Measurements from ENCODE around the gene GNG7. TPM values are rescaled to one million over a fixed set of nuclear protein-coding genes. Genes with fewer than 3 reads are reported as not detected.
"Not testable (repeated sequence)": the region's sequence is repeated elsewhere in the genome, so short reads cannot be mapped to it uniquely, and the experiment has no call there.

Gene GNG7
- total RNA-seq, 1 donor from 2014 or later: 0.14 TPM

GRCh38 chr19:2580396-2580795 is 122.1 kb downstream of the GNG7 start:
- intact Hi-C loops (cut with micrococcal nuclease): not testable (repeated sequence)

- intact Hi-C loops (cut with micrococcal nuclease): loop anchor here (1.0 kb wide), 1 partner anchor 105 kb away; no protein-coding TSS in a partner anchor
Observed at GRCh38 chr19:2579678-2580280, 122.7 kb downstream of the GNG7 start.

- intact Hi-C loops (cut with micrococcal nuclease): loop anchor here (1.0 kb wide), 1 partner anchor 105 kb away; no protein-coding TSS in a partner anchor
Observed at GRCh38 chr19:2578901-2579677, 123.4 kb downstream of the GNG7 start.

- intact Hi-C loops (cut with micrococcal nuclease): no loop called here
Observed at GRCh38 chr19:2578391-2578890, 124.1 kb downstream of the GNG7 start.

GRCh38 chr19:2577722-2578335 is 124.7 kb downstream of the GNG7 start:
- intact Hi-C loops (cut with micrococcal nuclease): no loop called here

GRCh38 chr19:2575734-2576481 is 126.6 kb downstream of the GNG7 start:
- intact Hi-C loops (cut with micrococcal nuclease): no loop called here

- intact Hi-C loops (cut with micrococcal nuclease): no loop called here
Observed at GRCh38 chr19:2574971-2575630, 127.4 kb downstream of the GNG7 start.

- intact Hi-C loops (cut with micrococcal nuclease): no loop called here
Observed at GRCh38 chr19:2574478-2574931, 128.0 kb downstream of the GNG7 start.

- intact Hi-C loops (cut with micrococcal nuclease): no loop called here
Observed at GRCh38 chr19:2573916-2574315, 128.6 kb downstream of the GNG7 start.

GRCh38 chr19:2572152-2572551 is 130.3 kb downstream of the GNG7 start:
- intact Hi-C loops (cut with micrococcal nuclease): not testable (repeated sequence)

GRCh38 chr19:2569596-2570465 is 132.7 kb downstream of the GNG7 start:
- intact Hi-C loops (cut with micrococcal nuclease): no loop called here

- intact Hi-C loops (cut with micrococcal nuclease): no loop called here
Observed at GRCh38 chr19:2567996-2568395, 134.5 kb downstream of the GNG7 start.

- intact Hi-C loops (cut with micrococcal nuclease): no loop called here
Observed at GRCh38 chr19:2567580-2567979, 134.9 kb downstream of the GNG7 start.

- intact Hi-C loops (cut with micrococcal nuclease): not testable (repeated sequence)
Observed at GRCh38 chr19:2563546-2563945, 138.9 kb downstream of the GNG7 start.

- intact Hi-C loops (cut with micrococcal nuclease): loop anchor here (1.0 kb wide), 1 partner anchor 9 kb away; no protein-coding TSS in a partner anchor
Observed at GRCh38 chr19:2561895-2562294, 140.6 kb downstream of the GNG7 start.

- intact Hi-C loops (cut with micrococcal nuclease): no loop called here
Observed at GRCh38 chr19:2561221-2561620, 141.3 kb downstream of the GNG7 start.

GRCh38 chr19:2560369-2560768 is 142.1 kb downstream of the GNG7 start:
- intact Hi-C loops (cut with micrococcal nuclease): no loop called here

GRCh38 chr19:2558543-2558942 is 144.0 kb downstream of the GNG7 start:
- intact Hi-C loops (cut with micrococcal nuclease): loop anchor here (10.0 kb wide), 1 partner anchor 56 kb away; no protein-coding TSS in a partner anchor

- intact Hi-C loops (cut with micrococcal nuclease): loop anchor here (10.0 kb wide), 1 partner anchor 57 kb away; no protein-coding TSS in a partner anchor
Observed at GRCh38 chr19:2558131-2558530, 144.4 kb downstream of the GNG7 start.

- intact Hi-C loops (cut with micrococcal nuclease): loop anchor here (10.0 kb wide), 1 partner anchor 58 kb away; no protein-coding TSS in a partner anchor
Observed at GRCh38 chr19:2557093-2557440, 145.4 kb downstream of the GNG7 start.
